ENCODE data around the gene RFC2.

RFC2 gene

DNA sequence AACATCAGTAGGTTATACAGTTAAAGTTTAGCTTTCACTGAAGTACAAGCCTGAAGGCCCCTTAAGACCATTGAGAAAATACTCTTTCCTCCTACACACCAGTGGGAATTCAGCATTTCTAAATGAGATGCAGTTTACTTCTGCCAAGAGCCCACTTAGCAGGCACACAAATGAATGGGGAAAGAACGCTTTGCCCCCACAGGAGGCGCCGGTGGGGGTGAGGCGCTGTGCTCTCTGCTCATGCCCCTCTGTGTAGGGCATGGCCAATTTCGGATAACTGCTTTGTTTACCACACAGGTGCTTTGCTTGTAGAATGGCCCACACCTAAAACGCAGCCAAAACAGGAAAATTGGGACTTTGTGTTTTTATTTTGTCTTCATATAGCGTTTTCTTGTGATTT is 60.3 kb downstream of the RFC2 start:
- Histone ChIP-seq H3K27ac (ENCODE audit: low read depth, low read length) (no peak overlapping the region), H3K4me1 (ENCODE audit: control insufficient read depth, low read length) (no peaks in the 10 kb centered on the region), H3K9me3 (ENCODE audit: control insufficient read depth, insufficient read depth, low read length) (no peaks in the 10 kb centered on the region), H3K4me2 (ENCODE audit: low read length) (no peak overlapping the region), H3K79me2 (ENCODE audit: control insufficient read depth, low read length) (peaks cover 38% of the 10 kb centered on the region), H3K36me3 (ENCODE audit: control insufficient read depth, low read length) (peaks cover 82% of the 10 kb centered on the region), H4K20me1 (ENCODE audit: control insufficient read depth, insufficient read depth, low read depth, low read length) (peaks cover 21% of the 10 kb centered on the region; the same call in 1 of the 2 replicates), H3K4me3 (ENCODE audit: low read length) (no peak overlapping the region), H3K9me2 (replicated peaks; ENCODE audit: control insufficient read depth, low read length) (no peaks in the 10 kb centered on the region), H3K27me3 (ENCODE audit: control insufficient read depth, low read length) (no peaks in the 10 kb centered on the region), H3F3A (ENCODE audit: control insufficient read depth, insufficient read depth) (peaks cover 31% of the 10 kb centered on the region)
- TF ChIP-seq CTCF (IDR thresholded peaks at IDR 0.05; ENCODE audit: low read depth, low read length, poor library complexity, severe bottlenecking) (no peak), EZH2phosphoT487 (IDR thresholded peaks at IDR 0.05; ENCODE audit: borderline replicate concordance, low read length) (no peak)

DNA sequence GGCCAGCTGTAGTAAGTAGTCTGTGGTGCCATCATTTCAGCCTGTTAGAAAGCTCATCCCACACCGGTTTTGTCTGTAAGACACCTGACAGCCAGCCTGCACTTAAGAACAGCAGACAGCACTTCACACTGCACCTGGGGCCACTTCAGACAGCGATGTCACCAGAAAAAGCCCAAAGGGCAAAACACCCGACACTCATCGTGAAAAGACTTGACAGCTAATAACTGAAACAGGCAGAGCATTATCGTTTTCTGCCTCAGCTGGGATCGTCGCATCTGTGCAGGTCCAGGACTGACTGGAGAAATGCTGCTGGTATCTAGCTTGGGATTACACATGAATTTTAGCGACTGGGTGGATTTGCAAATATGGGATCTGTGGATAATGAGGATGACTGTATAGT is 61.1 kb downstream of the RFC2 start:
- Histone ChIP-seq H3K4me3 (ENCODE audit: low read length) (no peak overlapping the region), H4K20me1 (ENCODE audit: control insufficient read depth, insufficient read depth, low read depth, low read length) (peaks cover 30% of the 10 kb centered on the region), H3K9me3 (ENCODE audit: control insufficient read depth, insufficient read depth, low read length) (no peaks in the 10 kb centered on the region), H3K36me3 (ENCODE audit: control insufficient read depth, low read length) (peaks cover 90% of the 10 kb centered on the region), H3K4me1 (ENCODE audit: control insufficient read depth, low read length) (no peaks in the 10 kb centered on the region), H3K9me2 (replicated peaks; ENCODE audit: control insufficient read depth, low read length) (no peaks in the 10 kb centered on the region), H3K27ac (ENCODE audit: low read depth, low read length) (no peak overlapping the region), H3K79me2 (ENCODE audit: control insufficient read depth, low read length) (peaks cover 46% of the 10 kb centered on the region), H3K4me2 (ENCODE audit: low read length) (no peak overlapping the region), H3K27me3 (ENCODE audit: control insufficient read depth, low read length) (no peaks in the 10 kb centered on the region), H3F3A (ENCODE audit: control insufficient read depth, insufficient read depth) (peaks cover 27% of the 10 kb centered on the region)
- no peak for TF ChIP-seq CTCF (IDR thresholded peaks at IDR 0.05; ENCODE audit: low read depth, low read length, poor library complexity, severe bottlenecking)
- TF ChIP-seq EZH2phosphoT487 (IDR thresholded peaks at IDR 0.05; ENCODE audit: borderline replicate concordance, low read length): no peak

DNA sequence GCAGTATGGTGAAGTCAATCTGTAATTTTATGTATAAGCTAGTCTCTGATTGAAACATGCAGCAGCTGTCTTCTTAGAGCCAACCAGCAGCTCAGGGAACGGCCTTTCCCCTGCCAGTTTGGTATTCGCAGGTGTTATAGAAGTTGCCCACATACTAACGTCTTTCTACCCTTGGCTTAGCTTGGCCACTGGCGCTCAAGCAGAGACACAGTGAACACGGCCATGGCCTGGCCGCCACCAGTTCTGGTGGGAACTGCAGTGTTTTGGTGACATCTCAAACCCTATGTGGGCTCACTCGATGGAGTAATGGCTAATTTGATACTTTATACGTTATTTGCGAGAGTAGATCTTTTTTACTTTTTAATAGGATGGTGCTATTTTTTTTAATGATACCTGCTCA is 63.0 kb downstream of the RFC2 start:
- H3K4me3 ChIP-seq (ENCODE audit: low read length): no peak overlapping the region
- H3K27me3 ChIP-seq (ENCODE audit: control insufficient read depth, low read length): no peaks in the 10 kb centered on the region
- H3K27ac ChIP-seq (ENCODE audit: low read depth, low read length): no peak overlapping the region
- no peaks in the 10 kb centered on the region for H3K9me3 ChIP-seq (ENCODE audit: control insufficient read depth, insufficient read depth, low read length)
- H3K36me3 ChIP-seq (ENCODE audit: control insufficient read depth, low read length): peaks cover 94% of the 10 kb centered on the region
- no peaks in the 10 kb centered on the region for H3K9me2 ChIP-seq (replicated peaks; ENCODE audit: control insufficient read depth, low read length)
- no peak overlapping the region for H3K4me2 ChIP-seq (ENCODE audit: low read length)
- TF ChIP-seq EZH2phosphoT487 (IDR thresholded peaks at IDR 0.05; ENCODE audit: borderline replicate concordance, low read length) (no peak), CTCF (IDR thresholded peaks at IDR 0.05; ENCODE audit: low read depth, low read length, poor library complexity, severe bottlenecking) (no peak)
- no peaks in the 10 kb centered on the region for H3K4me1 ChIP-seq (ENCODE audit: control insufficient read depth, low read length)
- peaks cover 44% of the 10 kb centered on the region for H4K20me1 ChIP-seq (ENCODE audit: control insufficient read depth, insufficient read depth, low read depth, low read length)
- peaks cover 65% of the 10 kb centered on the region for H3K79me2 ChIP-seq (ENCODE audit: control insufficient read depth, low read length)
- H3F3A ChIP-seq (ENCODE audit: control insufficient read depth, insufficient read depth): peaks cover 16% of the 10 kb centered on the region
